Prostate gland (tissue), 2 donors: ENCODE measurements around the gene MPP3.

Experiments used
- CTCF ChIP-seq, 4 experiments: fragments of 200-600 bp in 2 of 4; fragments of 450-650 bp in 2 of 4; sonication (generic) in 2 of 4; IDR thresholded peaks; 1 replicate in 3 of 4; 2 replicates in 1 of 4; pipeline ENCODE4 v1.5.1; 2016 to 2019; ENCODE audit warnings: antibody characterized with exemption in 4 of 4, mild to moderate bottlenecking in 2 of 4, moderate library complexity in 2 of 4
- POLR2A ChIP-seq: fragments of 450-650 bp; IDR thresholded peaks from one replicate; pipeline ENCODE4 v1.6.1; 2016; ENCODE audit warnings: antibody characterized with exemption, mild to moderate bottlenecking

- no peak for TF ChIP-seq CTCF (IDR thresholded peaks at IDR 0.05)
- no peak for TF ChIP-seq POLR2A
These were observed 22.1 kb upstream of the MPP3 start for GRCh38 chr17:43855061-43855460.
